NCI-H524 (cell line): Measurements from ENCODE around the gene RPLP1.

Experiments used
- DNase-seq, 2 experiments: peaks; one replicate each; lab custom pipeline; 2025; lab: John Stamatoyannopoulos, UW

Gene RPLP1

DNA sequence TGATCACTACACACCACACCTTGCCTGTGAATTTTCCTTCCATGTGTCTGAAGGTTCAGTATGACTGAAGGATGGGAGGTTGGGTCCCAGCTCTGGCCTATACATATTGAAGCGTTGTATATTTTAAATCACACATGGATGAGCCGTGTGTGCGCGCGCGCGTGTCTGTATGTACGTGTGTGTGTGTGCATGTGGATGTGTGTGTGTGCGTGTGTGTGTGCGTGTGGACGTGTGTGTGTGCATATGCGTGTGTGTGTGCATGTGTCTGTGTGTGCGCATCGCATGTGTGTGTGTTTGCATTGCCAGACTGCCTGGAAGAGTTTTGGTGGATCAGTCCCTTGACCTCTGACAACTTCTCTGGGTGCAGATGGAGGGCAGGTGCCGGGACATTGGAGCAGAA, 45.7 kb downstream of the RPLP1 start:
- DNase-seq = no peak

DNA sequence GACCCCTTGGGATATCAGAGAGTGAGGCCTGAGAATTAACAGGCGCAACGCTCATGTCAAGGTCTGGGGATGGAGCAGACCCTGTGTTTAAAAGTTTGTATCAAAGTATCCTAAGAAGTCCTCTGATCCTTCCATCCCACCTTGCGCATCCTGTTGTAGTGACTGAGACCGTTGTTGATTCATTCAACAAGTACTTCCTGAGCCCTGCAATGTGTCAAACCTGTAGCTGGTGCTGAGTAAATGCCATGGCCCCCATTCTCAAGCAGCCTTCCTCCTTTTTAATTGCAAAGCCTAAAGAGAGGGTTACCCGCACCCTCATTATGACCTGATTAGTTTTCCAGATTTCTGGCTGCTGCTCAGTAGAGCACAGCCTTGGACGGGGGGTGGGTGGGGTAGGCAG, 46.4 kb downstream of the RPLP1 start:
- no peak for DNase-seq

DNA sequence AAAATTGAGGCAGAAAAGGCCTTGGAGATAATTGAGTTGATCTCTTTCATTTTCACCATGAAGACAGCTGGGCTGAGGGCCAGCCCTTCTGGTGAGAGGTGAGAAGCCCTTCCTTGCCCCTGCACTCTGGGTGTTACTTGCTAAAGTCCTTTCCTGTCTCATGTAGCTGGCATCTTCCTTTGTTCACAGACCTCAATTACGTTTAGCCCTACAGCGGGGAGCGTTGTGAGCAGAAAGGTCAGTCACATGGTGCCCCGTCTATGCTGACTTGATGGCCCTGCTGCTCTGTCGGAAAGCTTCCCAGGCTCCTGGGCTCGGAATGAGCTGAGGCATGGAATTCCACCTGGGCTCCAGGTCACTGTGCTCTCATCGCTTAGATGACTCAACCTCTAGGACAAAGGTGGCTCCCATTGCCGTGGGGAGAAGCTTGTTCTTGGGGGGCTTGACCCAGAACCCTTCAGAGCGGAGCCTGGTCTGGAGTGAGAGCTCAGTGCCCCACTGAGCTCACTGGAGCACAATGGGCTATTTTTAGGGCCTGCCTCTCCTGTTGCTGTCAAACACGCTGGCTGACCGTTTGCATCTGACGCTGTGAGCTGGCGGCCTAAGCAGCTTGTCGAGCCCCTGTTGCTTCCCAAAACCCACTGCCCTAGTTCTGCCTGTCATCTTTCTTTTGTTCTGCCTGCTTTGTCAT, 47.0 kb downstream of the RPLP1 start:
- DNase-seq = no peak

- DNase-seq = no peak
Measured at GRCh38 chr15:69500339-69500738, 47.7 kb downstream of the RPLP1 start.

DNA sequence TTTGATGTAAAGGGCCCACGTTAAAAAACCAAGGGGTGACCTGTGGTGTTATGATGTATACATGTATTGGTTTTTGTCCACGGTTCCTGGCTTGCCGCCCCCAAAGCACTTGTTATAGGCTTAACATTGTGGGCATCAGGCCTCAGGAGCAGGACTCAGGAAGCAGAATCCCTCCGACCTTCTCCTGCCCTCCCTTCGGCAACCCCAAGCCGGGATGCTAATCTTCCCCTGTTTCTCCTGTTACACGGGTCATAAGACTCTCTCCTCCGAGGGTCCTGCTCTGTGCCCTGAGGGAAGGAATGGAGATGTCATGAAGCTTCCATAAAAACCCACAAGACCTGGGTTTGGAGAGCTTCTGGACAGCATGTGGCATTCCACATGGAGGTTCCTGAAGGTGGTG, 48.8 kb downstream of the RPLP1 start:
- DNase-seq = no peak

DNA sequence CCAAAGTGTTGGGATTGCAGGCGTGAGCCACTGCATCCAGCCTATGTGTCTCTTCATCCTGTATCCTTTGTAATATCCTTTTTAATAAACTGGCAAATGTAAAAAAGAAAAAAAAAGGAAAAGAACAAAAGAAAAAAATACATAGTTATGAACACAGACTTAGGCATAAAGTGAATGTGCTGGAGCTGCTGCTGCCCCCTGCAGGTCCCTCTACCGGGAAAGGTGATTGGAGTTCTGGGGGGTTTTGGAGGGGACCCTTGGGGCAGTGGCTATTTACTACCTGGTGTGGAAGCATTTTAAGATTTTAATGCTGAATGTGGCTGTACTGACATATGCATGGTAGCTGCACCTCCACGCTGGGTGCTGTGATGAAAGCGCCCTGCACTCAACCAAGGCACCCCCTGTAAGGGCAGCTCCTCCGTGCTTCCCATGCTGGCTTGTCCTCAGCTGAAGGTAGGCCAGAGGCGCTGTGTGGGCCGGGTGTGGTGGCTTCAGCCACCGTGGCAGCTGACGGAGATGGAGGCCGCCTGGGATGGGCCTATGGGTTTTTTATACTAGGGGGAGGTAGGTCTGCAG, 49.9 kb downstream of the RPLP1 start:
- DNase-seq = no peak

GRCh38 chr15:69504352-69505040, 51.9 kb downstream of the RPLP1 start:
- no peak for DNase-seq
